ENCODE data around the gene ELSPBP1.

- TF ChIP-seq OSR1 (CRISPR knock-in tag; IDR thresholded peaks at IDR 0.05) (no peak), CSRNP3 (CRISPR knock-in tag; IDR thresholded peaks at IDR 0.05) (no peak), ARNTL (CRISPR knock-in tag; IDR thresholded peaks at IDR 0.05; ENCODE audit: borderline replicate concordance, low read depth) (no peak), PATZ1 (CRISPR knock-in tag; IDR thresholded peaks at IDR 0.05; ENCODE audit: borderline replicate concordance) (no peak), ZC3H10 (CRISPR knock-in tag; IDR thresholded peaks at IDR 0.05) (no peak), GLIS3 (CRISPR knock-in tag; IDR thresholded peaks at IDR 0.05) (no peak), ZNF565 (CRISPR knock-in tag; conservative IDR thresholded peaks at IDR 0.05; ENCODE audit: low read depth) (no peak), RARB (CRISPR knock-in tag; IDR thresholded peaks at IDR 0.05) (no peak), CREB5 (CRISPR knock-in tag; IDR thresholded peaks at IDR 0.05; ENCODE audit: low read depth) (no peak), TOX (CRISPR knock-in tag; IDR thresholded peaks at IDR 0.05; ENCODE audit: borderline replicate concordance) (no peak)
These were observed 50.1 kb downstream of the ELSPBP1 start for GRCh38 chr19:48044561-48044960.
